Natural killer cell (primary cell): ENCODE data around the gene UBE2E3. TPM values are rescaled to one million over a fixed set of nuclear protein-coding genes. Genes with fewer than 3 reads are reported as not detected.

Source experiments
- ATAC-seq, 3 donors: fragments of 150-1000 bp in 2 of 3; fragments of 200-7000 bp in 1 of 3; cut with Tn5 transposase; 1 replicate in 1 of 3; 2 replicates in 2 of 3; pipeline ENCODE4 v1.10.0; 2021; ENCODE audit warnings: mild to moderate bottlenecking in 2 of 3, moderate library complexity in 2 of 3
- DNase-seq, 2 donors: peaks; one replicate each; pipeline versions ENCODE4 v3.0.0 to v3.0.0-alpha.2; 2013 to 2021; ENCODE audit warnings: mixed read lengths in 1 of 2
- H3K27ac ChIP-seq: one replicate; pipeline ENCODE4 v1.5.1; 2013; ENCODE audit warnings: mild to moderate bottlenecking, low read length
- H3K27me3 ChIP-seq: one replicate; pipeline ENCODE4 v1.6.1; 2013; ENCODE audit warnings: low read length; ENCODE audit not compliant: control insufficient read depth, insufficient read depth
- H3K36me3 ChIP-seq: one replicate; pipeline ENCODE4 v1.6.1; 2013; ENCODE audit warnings: low read length; ENCODE audit not compliant: control insufficient read depth, insufficient read depth
- H3K4me1 ChIP-seq: one replicate; pipeline ENCODE4 v1.6.1; 2013; ENCODE audit warnings: low read length; ENCODE audit not compliant: control insufficient read depth, insufficient read depth
- H3K4me3 ChIP-seq: one replicate; pipeline ENCODE4 v1.5.1; 2013; ENCODE audit warnings: low read length
- H3K9me3 ChIP-seq: one replicate; pipeline ENCODE4 v1.6.1; 2013; ENCODE audit warnings: low read length; ENCODE audit not compliant: control insufficient read depth, insufficient read depth
- H3K27ac Mint-ChIP-seq, 2 donors: one replicate each; pipeline ENCODE4 v1.8.0; 2022; ENCODE audit warnings: mild to moderate bottlenecking in 2 of 2, mixed read lengths in 2 of 2, moderate library complexity in 1 of 2
- H3K27me3 Mint-ChIP-seq, 2 donors: one replicate each; pipeline ENCODE4 v1.8.0; 2022; ENCODE audit warnings: low read depth in 2 of 2, mixed read lengths in 2 of 2
- H3K36me3 Mint-ChIP-seq: one replicate; pipeline ENCODE4 v1.8.0; 2022; ENCODE audit warnings: mixed read lengths
- H3K4me1 Mint-ChIP-seq, 2 donors: one replicate each; pipeline ENCODE4 v1.8.0; 2022; ENCODE audit warnings: mixed read lengths in 2 of 2
- H3K4me3 Mint-ChIP-seq: one replicate; pipeline ENCODE4 v1.8.0; 2022; ENCODE audit warnings: mild to moderate bottlenecking, moderate library complexity, mixed read lengths
- H3K9me3 Mint-ChIP-seq, 2 donors: one replicate each; pipeline ENCODE4 v1.8.0; 2022; ENCODE audit warnings: mixed read lengths in 2 of 2
- CTCF ChIP-seq: fragments of 200-600 bp; IDR thresholded peaks from one replicate; pipeline ENCODE4 v1.8.0; 2022; ENCODE audit warnings: antibody characterized with exemption
- whole genome bisulfite sequencing: methylation state at CpG from one replicate; pipeline ENCODE4 v1.1.7; 2013; ENCODE audit warnings: missing lambda C conversion rate; ENCODE audit not compliant: insufficient coverage; 5-methylcytosine and 5-hydroxymethylcytosine counted together
- intact Hi-C: fragments of 100-400 bp; cut with micrococcal nuclease; formaldehyde crosslinking; loops from one replicate; pipeline ENCODE4 v1.14.2; 2022
- total RNA-seq, 4 donors: library from RNA; stranded (reverse); fragments of 120-200 nt in 1 of 4; gene quantifications; one replicate each; pipeline versions ENCODE4 v1.2.3 to v1.2.4, GENCODE V29; 2013 to 2022

Gene UBE2E3
- total RNA-seq, 3 donors from 2014 or later (not counting 1 experiment from before 2014, with no cell fraction given), result 48.5 to 59.3 (median 52.6) TPM

GRCh38 chr2:181058378-181059269, 78.2 kb downstream of the UBE2E3 start:
- H3K4me3 ChIP-seq, result no peak overlapping the region
- intact Hi-C loops, result loop anchor here (1.0 to 5.0 kb wide), 2 partner anchors 456 to 933 kb away; no protein-coding TSS in a partner anchor
- ATAC-seq, result peak; percentile 55 to 73 (median 70)

DNA sequence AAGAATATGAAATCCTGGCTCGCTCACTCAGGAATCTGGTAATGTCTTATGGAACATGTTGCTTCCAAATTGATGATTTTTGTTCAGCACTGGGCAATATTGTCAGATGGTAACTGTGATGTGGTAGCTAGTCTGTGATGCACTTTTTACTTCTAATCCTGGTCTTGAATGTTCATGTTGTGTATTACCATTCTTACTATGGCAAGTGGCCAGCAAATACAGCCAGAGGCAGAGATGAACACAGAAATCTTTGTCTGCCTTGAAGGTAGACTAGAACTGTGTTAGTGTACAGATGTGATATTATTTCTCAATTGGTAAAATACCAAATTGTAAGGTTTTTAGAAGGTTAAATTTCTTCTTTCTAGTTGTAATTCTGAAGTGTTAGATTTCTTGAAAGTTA, 83.3 kb downstream of the UBE2E3 start:
- no peak overlapping the region for H3K4me3 Mint-ChIP-seq
- H3K4me3 ChIP-seq, result no peak overlapping the region
- H3K36me3 Mint-ChIP-seq, result no peaks in the 10 kb centered on the region
- no peaks in the 10 kb centered on the region for H3K4me1 ChIP-seq
- H3K27ac ChIP-seq, result no peak overlapping the region
- no peak for ATAC-seq
- H3K27me3 Mint-ChIP-seq, result no peaks in the 10 kb centered on the region
- TF ChIP-seq CTCF, result no peak
- H3K27ac Mint-ChIP-seq, result no peak overlapping the region
- H3K9me3 ChIP-seq, result no peaks in the 10 kb centered on the region
- WGBS, result 100% methylated on average over 1 of the region's 1 CpG
- intact Hi-C loops, result no loop called here
- H3K4me1 Mint-ChIP-seq, result peaks cover 6 to 7% of the 10 kb centered on the region in 2 donors
- H3K27me3 ChIP-seq, result no peaks in the 10 kb centered on the region
- no peak for DNase-seq
- peaks cover 2% of the 10 kb centered on the region for H3K36me3 ChIP-seq
- no peaks in the 10 kb centered on the region for H3K9me3 Mint-ChIP-seq

More at GRCh38 chr2:181058378-181059269, 78.2 kb downstream of the UBE2E3 start:
- H3K36me3 ChIP-seq, result no peaks in the 10 kb centered on the region
- no peak overlapping the region for H3K27ac Mint-ChIP-seq
- no peaks in the 10 kb centered on the region for H3K9me3 ChIP-seq
- no peak overlapping the region for H3K27ac ChIP-seq
- WGBS, result 100% methylated on average over 2 of the region's 7 CpGs
- no peaks in the 10 kb centered on the region for H3K27me3 ChIP-seq
- no peak overlapping the region for H3K4me3 Mint-ChIP-seq
- H3K9me3 Mint-ChIP-seq, result no peaks in the 10 kb centered on the region
- peak; percentile 92 for TF ChIP-seq CTCF
- H3K36me3 Mint-ChIP-seq, result no peaks in the 10 kb centered on the region
- peaks cover 2 to 20% of the 10 kb centered on the region in 2 donors for H3K4me1 Mint-ChIP-seq
- peak in 1 of 2 donors; percentile 73 for DNase-seq
- H3K4me1 ChIP-seq, result no peaks in the 10 kb centered on the region
- no peaks in the 10 kb centered on the region for H3K27me3 Mint-ChIP-seq

DNA sequence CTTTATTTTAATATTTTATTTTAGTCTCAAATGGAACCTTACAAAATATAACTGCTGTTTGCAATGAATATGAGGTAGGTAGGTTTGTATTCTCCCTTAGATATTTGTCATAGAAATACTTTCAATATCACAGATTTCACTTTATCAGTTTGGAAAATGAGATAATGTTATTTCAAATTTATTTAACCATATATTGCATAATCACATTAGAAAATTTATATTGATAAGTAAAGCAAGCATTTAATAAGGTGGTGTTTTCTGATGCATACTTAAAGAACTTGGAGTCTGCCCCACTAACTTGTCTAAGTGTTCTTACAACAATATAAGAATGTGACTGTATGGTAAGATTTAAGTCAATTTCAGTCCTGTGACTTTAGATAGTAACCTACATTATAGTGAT, 85.1 kb downstream of the UBE2E3 start:
- H3K9me3 Mint-ChIP-seq, result no peaks in the 10 kb centered on the region
- H3K4me1 Mint-ChIP-seq, result peaks cover 6 to 7% of the 10 kb centered on the region in 2 donors
- H3K4me3 ChIP-seq, result no peak overlapping the region
- no peaks in the 10 kb centered on the region for H3K4me1 ChIP-seq
- H3K36me3 ChIP-seq, result peaks cover 2% of the 10 kb centered on the region
- no peak for TF ChIP-seq CTCF
- H3K9me3 ChIP-seq, result no peaks in the 10 kb centered on the region
- H3K4me3 Mint-ChIP-seq, result no peak overlapping the region
- intact Hi-C loops, result no loop called here
- H3K27ac Mint-ChIP-seq, result no peak overlapping the region
- no peaks in the 10 kb centered on the region for H3K27me3 Mint-ChIP-seq
- H3K27me3 ChIP-seq, result no peaks in the 10 kb centered on the region
- DNase-seq, result no peak
- no peak for ATAC-seq
- H3K27ac ChIP-seq, result no peak overlapping the region
- no peaks in the 10 kb centered on the region for H3K36me3 Mint-ChIP-seq
